NCI-H2171 (cell line): ENCODE measurements around the gene GSN.

Experiments used
- DNase-seq: peaks from one replicate; lab custom pipeline; 2025; lab: John Stamatoyannopoulos, UW

Gene GSN

DNA sequence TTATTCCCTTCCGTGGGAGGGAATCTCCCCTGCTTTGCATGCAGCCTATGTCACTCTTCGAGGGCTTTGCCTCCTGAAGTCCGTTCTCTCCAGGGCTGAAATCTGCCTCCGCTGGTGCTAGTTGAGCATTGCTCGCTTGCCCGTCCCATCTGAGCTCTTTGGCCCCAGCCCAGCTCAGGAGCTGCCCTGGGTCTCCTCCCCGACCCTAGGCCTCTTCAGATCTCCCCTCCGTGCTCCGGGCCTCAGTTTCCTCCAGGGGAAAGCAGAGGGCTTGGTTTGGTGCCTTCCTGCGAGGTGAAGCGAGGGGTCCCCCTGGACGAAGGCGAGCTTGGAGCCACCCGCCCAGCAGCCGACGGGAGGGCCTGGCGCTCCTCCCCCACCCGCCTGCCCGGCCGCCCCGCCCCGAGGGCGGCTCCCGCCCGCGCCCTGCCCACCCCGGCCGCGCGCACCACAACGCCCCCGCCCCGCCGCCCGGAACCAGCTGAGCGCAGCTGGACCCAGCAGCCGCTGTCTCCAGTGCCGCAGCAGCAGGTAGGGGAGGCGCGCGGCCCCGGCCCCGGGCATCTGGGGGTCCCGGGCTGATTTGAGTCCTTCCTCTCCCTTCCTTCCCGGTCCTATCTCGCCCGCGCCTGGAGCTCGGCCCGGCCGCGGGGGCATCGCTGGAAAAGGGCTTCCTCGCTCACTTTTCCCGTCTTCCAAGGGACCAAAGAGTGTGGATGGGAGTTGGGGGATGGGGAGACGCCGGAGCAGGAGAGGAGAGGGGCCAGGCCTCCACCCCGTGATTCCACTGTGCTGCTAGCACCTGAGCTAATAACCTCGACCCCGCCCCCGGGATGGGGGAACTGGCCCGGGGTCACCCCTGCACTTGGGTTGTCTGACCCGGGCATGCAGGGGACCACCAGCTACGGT lies at the start of gene GSN:
TSS of gene GSN (plus strand) at position 474 of the 909 bp plus-strand sequence. CDS start 33,810 bp downstream, outside the sequence.
- DNase-seq, result peak; percentile 11

DNA sequence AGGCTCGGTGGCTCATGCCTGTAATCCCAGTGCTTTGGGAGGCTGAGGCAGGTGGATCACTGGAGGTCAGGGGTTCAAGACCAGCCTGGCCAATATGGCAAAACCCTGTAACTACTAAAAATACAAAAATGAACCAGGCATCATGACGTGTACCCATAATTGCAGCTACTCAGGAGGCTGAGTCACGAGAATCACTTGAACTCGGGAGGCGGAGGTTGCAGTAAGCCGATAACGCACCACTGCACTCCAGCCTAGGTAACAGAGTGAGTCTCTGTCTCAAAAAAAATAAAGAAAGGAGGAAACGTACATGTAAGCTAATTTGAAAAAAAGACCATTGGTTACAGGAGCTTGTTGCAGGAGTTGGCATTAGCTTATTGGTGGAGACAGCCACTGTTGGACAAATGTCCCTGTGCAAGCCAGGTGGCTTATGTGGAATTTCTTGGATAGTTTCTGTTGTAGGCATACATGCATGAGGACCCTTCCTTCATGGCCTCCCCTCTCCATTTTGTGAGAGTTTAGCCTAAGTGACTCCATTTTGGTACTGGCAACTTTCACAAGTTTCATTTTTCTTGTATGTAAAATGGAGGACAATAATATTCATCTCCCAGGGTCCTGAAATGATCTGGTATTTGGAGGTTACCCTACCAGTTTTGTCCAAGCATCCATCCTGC lies 49.5 kb upstream of the GSN start:
- no peak for DNase-seq

DNA sequence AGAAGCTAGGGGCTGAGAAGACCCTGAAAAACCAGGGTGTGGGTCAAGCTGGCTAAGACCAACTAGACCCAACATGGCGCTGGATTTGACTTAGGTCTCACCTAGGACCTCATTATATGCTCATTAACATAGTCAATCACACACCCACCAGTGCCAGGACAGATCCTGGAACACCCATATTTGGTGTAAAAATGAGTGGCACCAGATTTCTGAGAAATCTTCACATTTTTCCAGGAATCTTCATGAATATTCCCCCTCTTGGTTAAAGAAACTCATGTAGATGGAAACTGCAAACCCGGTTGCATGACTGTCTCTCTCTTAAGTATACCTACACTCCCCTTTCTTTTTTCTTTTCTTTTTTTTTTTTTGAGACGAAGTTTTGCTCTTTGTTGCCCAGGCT lies 48.4 kb upstream of the GSN start:
- DNase-seq, result no peak

DNA sequence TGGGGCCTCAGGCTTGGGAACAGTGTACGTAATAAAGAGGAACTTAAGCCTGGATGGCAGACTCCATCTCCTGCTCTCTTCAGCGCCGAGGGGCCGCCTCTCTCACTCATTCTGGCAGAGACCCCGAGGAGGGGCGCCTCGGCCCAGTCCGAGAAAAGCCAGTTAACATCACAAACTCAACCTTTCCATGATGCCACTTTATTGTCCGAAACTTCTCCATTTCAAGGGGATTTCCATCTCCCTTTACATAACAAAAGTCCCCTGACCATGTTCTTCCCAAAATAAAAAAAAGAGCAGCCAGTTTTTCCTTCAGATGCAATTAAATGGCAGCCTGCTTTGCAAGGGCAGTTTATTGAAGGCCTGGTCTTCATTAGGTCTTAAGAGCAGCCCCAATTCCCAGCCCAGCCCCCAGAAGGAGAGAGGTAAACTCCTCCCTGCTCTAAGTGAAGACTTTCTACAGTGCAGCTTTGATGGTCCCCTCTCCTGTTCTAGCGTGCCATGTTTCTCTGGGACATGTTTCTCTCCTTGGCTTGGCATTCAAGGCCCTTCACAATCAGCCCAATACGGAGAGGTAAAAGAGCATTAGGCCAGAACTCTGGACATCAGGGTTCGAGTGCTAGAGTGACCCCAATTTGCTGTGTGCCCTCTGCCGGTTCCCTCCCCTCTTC lies 46.8 kb upstream of the GSN start:
- no peak for DNase-seq

DNA sequence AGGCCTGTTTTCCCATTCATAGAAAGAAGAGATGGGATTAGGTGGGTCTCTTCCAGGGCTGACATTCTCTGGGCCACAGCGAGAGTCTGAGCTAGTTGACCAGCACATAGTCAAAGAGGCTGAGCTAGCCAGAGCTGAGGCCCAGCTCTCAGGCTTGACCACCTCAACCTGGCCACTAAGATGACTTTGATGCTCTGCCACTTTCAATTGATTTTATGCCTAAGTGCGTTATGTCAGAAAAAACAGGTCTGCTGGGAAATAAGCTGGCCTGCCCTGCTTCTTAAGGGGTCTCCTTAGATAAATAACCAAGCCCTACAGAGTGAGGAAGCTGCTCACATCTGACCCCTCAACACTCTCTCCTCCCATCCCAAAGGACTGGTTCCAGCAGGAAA lies 46.3 kb upstream of the GSN start:
- no peak for DNase-seq

DNA sequence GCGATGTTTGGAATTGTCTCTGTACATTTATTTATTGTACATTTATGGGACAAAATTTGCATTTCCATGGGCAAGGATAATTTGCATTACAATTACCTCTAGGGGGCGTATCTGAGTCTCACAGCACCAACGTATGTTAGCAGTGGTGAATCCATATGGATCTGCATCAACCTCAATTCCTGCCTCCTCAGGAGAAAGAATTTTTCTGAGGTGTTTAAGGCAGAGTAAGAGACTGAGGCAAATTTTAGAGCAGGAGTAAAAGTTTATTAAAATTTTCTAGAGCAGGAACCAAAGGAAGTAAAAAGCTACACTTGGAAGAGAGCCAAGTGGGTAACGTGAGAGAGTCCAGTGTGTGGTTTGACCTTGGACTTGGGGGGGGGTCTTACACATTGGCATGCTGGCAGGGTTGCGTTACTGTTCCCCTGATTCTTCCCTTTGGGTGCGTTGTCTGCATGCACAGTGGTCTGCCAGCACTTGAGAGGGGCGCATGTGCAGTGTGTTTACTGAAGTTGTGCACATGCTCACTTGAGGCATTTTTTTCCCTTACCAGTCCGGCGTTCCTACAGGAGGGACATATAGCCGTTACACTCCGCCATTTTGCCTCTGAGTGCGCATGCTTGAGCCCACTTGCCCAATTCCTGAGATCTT lies 45.3 kb upstream of the GSN start:
- peak; percentile 11 for DNase-seq

DNA sequence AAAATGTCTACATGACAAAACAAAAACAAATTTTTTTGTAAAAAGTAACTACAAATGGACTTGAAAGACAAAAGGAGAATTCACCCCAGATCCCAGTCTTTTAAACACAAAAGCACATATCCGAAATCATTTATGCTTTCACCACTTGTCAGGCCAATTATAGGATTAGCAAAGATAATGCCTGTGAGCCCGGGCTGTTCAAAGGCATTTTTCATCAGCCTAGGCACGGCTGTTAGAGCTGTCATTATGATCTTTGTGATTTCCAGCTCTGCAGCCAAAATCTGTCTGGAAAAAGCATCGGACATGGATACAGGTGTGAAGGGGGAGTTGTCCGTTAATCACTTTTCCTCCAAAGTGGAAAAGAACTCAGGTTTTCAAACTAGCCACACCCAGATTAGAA lies 42.7 kb upstream of the GSN start:
- DNase-seq, result no peak

DNA sequence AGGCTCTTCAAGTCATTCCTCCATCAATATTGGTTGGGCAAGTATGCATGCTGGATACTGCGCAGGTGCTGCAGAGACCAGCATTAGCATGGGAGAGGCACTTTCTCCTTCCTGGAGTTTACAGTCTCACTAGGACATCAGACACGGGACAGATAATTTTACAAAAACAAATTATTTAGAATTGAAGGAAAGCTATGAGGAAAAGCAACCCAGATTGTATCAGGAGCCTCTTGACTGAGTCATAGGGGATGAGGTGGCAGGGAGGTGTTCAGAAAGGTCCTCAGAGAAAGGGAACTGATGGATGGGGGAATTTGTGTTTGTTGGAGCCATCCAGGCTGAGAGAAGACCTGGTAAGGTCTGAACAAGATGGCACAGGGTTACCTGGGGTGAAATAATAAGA lies 41.8 kb upstream of the GSN start:
- no peak for DNase-seq

DNA sequence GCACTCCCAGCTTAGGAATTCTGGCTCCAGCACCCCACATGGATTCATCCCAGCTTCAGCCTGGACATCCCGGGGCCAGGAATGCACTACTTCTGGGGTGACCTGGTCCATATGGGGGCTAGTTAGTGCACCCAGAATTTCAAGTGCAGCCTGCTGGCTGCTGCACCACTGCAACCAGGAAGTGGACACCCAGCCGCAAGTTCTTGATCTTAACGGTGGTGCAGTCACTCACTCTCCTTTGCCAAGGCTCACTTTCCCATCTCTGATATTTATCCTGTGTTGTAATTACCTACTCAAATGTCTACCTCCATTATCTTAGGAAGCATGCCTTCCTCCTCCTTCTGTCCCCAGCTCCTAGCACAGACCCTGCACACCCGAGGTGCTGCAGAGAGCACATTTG lies 40.1 kb upstream of the GSN start:
- no peak for DNase-seq

DNA sequence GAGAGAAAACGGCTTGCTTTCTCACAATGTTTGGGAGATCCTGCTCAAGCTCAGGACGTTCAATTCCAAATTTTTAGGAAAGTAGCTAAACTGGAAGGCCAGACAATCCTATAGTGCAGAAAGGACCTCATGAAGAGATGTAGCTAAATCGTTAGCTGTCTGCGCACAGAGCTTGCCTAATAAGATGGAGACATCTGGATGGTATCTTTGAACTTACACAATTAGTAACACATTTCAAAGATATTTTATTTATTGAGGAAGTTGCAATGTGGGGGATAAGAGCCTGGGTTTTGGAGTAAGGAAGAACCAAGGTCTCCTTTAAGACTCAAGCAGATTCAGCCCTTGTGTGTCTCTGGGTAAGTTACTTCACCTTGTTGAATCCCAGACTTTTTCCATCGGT lies 37.7 kb upstream of the GSN start:
- DNase-seq, result no peak

DNA sequence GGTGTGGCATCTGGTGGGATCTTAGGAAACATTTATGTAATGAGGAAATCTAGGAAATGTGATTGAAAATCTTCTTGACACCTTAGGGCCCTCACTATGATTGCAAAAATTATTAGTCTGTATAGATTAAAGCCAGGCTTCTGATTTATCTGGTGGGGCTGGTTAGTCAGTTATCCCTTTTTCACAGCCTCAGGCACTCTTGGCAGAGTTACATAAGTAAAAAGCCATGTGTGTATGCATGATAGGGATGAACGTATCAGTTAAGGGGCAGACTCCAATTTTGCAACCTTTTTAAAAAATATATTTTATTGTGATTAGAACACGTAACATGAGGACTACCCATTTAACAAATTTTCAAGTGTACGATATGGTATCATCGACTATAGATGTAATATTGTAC lies 35.7 kb upstream of the GSN start:
- DNase-seq, result no peak

DNA sequence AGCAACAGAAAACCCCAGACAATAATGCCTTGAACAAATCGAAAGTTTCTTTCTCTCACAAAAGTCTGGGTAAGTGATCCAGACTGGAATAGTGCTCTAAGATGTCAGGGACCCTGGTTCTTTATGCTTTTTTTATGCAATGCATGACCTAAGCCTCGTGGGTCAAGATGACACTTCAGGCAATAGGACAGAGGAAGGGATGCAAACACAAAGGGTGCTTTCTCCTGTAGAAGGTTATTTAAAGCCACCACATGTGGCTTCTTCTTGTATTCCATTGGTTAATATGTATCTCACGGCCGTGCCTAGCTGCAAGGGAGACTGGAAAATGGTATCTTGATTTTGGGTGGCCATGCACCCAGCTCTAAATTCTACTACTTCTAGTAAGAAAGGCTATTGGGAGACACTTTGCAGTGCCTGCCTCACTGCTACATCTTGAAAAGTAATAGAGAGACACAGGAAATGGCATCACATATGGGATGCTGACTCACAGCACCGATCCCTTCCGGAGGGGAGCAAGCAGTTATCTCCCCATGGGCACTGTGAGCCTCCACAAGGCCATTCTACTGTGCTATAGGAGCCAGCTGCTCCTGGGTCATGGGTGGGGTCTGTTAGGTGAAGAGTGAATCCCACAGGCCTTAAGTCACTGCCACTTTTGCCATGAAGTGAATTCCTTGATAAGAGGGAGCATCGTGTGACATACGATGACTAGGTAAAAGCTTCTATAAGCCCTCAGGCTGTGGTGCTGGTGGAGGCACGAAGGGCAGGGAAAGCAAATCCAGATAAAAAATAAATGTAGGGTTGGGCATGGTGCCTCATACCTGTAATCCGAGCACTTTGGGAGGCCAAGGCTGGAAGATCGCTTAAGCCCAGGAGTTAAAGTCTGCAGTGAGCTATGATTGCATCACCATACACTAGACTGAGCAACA lies 33.8 kb upstream of the GSN start:
- DNase-seq, result no peak

DNA sequence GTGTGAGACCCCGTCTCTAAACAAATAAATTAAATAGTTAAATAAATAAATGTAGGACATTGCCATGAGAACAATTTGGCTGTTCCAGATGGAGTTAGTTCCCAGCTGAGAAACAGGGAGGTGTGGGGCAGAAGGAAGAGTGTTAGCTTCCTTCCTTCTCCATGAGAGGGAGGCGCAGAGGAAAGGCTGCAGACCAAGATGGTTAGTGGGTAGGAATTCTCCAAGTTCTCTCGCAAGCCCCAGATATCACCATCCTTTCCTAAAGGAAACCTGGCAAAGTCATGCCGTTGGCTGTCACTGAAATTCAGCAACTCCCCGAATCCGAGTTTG lies 33.2 kb upstream of the GSN start:
- DNase-seq, result no peak

DNA sequence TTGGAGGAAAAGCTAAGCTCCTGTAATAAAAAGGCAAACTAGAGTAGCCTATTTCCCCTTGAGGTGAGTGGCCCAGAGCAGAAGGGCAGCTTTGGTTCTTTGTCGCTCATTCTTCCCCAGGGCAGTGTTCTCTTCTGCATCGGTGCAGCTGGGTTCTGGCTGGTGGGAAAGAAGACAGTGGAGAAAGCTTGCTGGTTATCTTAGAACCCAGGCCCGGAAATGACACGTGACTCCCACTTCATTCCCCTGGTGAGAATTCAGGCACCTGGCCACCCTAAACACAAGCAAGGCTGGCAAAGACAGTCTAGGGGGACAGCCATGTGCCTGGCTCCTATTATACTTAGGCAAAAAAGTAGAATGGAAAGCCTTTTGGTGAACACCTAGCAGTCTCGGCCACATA lies 32.5 kb upstream of the GSN start:
- DNase-seq, result no peak

DNA sequence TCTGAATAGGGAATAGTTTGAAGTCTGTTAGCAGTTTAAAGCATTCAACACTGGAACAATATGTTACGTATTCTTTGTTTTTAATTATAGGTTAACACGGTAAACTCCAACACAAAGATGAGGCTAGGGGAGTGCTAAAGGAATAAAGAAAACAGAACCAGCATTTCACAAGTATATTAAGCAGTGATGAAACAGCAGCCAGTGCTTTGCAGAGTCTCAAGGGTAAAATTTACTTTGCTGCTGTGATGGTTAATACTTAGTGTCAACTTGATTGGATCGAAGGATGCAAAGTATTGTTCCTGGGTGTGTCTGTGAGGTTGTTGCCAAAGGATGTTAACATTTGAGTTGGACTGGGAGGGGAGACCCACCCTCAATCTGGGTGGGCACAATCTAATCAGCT lies 30.0 kb upstream of the GSN start:
- no peak for DNase-seq

DNA sequence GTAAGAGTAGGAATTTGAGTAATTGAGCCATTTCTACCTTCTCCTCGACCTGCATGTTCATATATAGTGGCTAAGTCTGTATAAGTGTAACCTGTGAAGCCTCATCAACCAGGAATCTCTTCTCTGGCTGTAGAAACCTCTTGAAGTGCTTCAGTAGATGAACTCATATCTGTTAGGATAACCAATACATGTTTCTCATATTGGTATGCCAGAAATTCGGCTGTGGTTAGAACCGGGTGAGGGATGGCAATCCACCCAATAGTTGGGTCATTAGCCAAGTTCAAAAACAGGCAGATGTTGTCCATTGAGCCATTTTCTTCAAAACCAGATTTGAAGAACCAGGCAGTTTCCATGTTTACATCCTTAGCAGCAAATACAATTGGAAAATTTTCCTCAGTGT lies 28.9 kb upstream of the GSN start:
- DNase-seq, result no peak

DNA sequence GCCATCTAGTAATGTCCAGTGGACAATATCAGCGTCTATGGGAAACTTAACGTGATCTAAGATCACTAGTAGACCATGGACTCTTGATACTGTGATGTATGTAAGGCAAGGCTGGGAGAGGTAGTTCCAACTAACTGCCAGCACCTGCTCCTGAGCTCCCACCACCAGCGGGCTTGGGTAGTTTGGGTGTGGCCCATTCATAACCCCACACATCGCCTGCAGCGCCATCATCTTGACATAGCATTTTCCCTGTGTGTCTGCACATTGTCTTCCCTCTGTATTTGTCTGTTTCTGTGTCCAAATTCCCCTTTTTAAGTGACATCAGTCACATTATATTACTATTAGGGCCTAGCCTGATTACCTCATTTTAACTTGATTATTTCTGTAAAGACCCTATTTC lies 28.1 kb upstream of the GSN start:
- no peak for DNase-seq

DNA sequence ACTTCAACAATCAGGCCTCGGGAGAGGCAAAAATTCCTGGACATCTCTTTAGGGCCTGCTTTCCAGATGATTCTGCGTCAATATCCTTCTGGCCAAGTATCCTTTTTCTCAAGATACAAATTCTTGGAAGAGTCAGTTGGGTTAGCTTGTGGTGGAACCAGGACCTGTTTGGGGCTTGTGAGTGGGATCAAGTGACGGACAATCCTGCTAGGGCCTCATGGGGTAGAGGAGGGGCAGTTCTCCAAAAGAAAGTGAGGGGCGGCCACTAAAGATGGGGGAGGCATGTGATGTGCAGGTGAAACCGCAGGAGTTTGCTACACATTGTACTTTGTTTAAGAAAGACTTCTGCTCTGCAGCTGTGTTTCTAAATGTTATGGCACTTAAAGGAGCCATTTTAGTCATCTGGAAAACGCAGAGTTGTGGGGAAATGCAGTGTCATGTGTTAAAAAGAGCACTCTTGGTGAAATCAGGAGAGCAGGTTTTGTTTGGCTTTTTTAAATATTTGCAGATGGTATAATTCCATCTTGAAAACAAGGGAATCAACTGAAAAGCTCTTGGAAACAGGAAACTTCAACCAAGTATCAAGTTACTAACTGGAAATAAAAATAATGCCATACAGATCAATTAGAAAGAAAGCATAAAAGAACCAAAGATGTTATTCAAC lies 27.4 kb upstream of the GSN start:
- DNase-seq, result no peak

DNA sequence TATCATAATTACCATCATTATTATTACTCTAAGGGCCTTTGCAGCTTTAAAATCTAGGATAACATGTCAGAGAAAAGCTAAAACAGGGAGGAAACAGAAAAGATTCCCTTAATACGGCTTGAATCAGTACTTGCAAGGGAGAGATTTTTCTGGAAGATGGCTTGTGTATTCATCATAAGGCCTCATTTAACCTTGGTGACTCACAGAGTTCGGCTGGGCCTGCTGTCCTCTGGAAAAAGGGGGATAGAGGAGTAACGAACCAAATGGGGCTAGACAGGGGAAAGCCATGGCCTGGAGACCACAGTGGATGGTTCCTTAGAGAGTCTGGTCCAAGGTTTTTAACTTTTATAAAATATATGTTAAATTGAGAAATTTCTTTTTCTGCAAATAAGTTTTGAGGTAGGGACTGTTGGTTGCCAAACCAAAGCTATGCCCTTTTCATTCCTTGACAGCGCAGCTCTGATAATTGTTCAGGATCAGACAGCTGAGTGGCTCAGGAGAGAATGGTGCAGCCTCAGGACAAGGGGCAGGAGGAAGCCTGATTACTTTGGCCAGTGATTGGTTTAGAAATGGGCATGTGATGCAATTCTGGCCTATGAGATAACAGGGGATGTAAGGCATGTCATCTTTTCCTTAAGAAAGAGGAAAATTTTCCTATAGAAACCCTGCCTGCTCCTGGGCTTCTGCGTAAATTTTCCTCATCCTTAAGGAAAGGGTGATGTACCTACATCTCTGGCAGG lies 25.6 kb upstream of the GSN start:
- DNase-seq, result no peak

DNA sequence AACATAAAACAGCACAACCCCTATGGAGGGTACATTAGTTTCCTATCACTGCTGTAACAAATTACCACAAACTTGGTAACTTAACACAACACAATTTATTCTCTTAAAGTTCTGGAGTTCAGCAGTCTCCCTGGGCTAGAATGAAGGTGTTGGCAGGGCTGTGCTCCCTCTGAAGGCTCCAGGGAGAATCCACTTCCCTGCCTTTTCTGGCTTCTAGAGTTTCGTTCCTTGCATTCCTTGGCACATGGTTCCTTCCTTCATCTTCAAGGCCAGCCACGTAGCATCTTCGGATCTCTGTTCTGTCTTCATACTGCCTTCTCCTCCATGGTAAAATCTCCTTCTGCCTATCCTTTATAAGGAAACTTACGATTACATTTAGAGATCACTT lies 25.0 kb upstream of the GSN start:
- DNase-seq, result no peak
